HG03378 (cell line): ENCODE measurements around the gene RCAN1.

Experiments
- ATAC-seq: cut with Tn5 transposase; IDR thresholded peaks from one replicate; pipeline ENCODE4 v1.9.1; 2021; ENCODE audit warnings: mild to moderate bottlenecking, moderate library complexity; ENCODE audit not compliant: unreplicated experiment

The RCAN1 gene

DNA sequence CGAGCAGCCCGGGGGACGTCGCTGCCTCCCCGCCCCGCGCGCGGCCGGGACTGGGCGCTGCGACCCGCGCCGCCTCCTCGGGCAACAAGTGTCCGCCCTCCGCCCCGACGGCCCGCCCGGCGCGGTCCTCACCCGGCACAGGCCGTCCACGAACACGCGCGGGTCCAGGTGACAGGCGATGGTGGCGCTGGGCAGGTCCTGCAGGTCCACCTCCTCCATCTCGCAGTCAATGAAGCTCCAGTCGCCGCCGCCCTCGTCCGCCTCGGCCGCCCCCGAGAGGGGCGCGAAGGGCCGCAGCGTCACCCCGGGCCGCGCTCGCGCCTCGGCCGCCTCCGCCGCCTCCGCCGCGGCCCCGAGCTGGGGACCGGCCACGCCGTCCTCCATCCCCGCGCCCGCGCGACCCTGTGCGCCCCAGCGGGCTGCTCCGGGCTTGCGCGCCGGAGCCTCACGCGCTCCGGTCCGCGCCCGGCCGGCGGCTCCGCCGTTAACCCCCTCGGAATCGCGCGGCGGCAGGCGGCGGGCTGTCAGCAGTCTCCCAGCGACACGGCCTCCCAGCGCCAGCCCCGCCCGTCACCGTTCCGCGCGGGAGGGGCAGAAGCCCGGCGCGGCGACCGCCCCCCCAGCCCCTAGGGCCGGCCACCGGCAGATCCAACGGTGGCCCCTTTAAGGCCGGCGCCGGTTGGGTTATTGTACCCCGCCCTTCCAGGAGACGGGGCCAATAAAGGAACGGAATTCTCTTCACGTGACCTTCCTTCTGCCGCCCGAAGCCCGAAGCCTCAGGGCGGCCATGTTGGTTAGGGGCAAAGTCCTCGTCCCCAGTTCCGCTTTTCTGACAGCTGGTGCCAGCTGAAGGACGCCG is at the start of gene RCAN1:
RCAN1 (minus strand) TSS at position 486 of the 859 bp plus-strand sequence; CDS start at position 384, 102 bp downstream.
- ATAC-seq, result peak; percentile 93

DNA sequence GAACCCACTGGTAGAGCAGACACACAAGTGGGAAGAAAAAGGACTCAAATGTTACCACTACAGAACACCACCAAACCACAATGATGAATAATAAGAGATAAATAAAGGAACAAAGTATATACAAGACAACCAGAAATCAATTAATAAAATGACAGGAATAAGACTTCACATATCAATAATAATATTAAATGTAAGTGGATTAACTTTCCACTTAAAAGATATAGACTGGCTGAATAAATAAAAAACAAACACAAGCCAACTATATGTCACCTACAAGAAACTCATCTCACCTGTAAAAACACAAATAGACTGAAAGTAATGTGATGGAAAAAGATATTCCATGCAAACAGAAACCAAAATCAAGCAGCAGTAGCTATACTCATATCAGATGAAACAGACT is 46.9 kb upstream of the RCAN1 start:
- no peak for ATAC-seq

DNA sequence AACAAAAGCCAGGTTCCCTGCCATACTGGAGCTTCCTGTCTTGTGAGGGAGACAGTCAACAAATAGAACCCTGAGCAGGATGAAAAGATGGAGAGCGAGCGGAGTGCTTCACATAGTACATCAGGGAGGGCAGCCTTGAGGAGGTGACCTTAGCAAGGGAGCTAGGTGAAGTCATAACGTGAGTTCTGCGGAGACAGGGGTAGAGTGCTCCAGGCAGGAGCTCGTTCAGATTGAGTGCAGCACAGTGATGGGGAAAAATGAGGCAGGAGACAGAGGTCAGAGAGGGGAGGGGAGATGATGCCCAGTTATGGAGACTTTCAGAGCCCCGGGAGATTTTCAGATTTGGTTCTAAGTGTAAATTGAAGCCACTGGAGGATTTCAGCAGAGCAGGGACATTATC is 38.6 kb upstream of the RCAN1 start:
- no peak for ATAC-seq

DNA sequence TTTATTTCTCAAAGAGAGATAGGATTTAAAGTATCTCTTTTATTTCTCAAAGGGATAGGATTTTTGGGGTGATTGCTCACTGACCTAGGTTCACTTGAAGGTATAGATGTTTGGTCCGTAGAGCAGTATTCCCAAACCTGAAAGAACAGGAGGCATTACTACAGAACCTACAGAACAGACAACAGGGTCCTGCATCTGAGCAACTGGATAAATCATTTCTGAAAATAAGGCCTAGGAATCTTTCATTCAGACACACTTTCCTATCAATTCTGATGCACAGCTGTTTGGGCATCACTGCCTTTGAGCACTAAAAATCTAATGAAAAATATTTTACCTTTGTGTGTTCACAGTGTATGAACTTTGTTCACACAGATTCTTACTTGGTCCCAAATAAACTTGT is 36.7 kb upstream of the RCAN1 start:
- no peak for ATAC-seq

DNA sequence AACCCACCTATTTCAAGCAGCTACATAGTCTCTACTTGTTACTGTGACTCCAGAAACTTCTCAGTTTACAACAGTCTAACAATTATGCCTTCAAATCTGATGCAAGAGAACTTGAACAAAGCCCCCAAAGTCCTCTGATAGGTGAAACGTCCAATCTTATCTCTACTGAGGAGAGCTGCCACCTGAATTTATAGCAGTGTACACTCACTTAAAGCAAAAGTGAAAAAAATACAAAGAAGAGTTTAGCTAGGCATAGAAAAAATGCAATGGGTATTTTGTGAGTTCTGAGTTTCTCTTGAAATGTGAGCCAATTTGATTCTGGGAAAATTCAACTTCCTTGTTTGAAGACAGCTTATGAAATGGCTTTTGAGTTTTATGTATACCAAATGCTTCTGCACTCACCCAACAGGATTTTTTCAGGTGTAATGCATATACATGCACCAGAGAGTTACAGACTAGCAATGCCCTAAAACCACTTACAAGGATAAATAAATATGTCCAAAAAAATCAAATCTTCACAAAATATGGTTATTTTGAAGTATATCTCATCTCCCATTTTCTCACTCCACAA is 36.0 kb upstream of the RCAN1 start:
- no peak for ATAC-seq

DNA sequence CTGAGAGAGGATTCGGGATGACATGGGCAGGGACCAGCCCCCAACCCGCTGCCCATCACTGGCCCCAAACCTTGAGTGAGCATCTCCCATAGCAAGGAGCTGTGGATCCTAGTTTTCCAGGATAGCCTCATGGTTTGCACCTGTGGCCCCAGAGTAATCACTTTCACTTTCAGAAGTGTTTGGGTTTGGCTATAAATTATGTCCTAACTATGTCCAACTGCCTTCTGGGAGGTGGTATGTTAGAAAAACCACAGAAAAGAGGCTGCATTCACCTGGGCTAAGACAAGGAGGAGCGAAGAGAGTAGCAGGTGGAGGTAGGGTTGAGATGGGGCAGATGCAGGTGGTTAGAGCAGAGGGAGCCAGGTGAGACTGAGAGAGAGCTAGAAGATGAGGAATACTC is 34.5 kb upstream of the RCAN1 start:
- no peak for ATAC-seq

DNA sequence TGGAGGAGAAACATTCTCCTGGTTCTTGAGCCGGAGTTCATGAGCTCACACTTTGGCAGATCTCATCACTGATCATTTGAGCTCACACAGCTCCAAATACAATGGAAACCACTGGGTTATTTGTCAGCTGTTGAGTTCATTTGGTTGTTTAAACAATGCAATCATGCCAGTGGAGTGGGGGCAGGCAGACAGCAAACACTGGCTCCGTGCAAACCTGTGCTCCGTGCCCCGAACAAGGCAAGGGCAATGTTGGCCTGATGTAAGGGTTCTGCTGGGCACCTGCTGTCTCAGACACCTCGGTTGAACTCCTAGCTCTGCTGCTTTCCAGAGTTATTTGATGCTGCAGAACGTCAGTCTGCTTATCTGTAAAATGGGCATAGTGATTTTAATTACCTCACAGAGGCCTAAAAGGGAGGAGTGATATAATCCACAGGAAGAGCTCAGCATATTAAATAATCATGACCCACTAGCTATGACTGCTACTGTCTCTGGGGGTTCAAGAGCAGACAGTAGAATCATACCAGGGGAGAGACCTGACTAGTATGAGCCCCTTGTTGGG is 33.9 kb upstream of the RCAN1 start:
- ATAC-seq, result no peak

DNA sequence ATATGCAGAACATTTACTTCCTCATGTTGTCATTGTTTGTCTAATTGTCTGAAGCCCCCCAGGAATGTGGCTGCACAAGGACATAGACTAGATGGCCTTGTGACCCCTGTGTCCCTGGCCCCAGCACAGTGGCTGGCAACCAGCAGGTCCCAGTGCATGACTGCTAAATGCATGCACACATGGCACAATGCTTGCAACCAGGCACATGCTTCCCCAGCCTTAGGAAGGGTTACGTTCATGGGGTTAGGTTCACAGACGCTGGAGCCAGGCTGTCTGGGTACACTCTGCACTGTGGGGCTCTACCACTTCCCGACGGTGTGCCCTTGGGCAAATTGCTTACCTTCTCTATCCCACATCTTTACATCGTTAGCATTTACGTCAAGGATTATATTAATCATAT is 32.6 kb upstream of the RCAN1 start:
- ATAC-seq, result no peak

DNA sequence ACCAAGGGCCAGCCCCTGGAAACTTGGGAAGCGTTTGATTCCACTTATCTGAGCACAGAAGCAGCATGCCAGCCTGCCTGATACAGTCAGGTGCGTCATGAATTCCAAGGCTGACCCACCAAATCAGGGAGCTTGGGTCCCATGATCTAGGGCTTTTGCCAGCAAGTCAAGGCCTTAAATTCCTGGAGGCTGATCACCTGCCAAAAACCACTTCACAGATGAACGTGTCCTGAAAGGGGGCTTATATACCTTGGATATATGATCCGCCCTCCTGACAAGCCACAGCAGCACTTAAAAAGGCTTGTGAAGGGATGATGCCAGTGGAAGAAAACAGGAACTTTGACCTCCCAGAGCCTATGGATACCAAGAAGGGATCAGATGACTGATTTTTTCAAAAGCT is 29.9 kb upstream of the RCAN1 start:
- no peak for ATAC-seq

DNA sequence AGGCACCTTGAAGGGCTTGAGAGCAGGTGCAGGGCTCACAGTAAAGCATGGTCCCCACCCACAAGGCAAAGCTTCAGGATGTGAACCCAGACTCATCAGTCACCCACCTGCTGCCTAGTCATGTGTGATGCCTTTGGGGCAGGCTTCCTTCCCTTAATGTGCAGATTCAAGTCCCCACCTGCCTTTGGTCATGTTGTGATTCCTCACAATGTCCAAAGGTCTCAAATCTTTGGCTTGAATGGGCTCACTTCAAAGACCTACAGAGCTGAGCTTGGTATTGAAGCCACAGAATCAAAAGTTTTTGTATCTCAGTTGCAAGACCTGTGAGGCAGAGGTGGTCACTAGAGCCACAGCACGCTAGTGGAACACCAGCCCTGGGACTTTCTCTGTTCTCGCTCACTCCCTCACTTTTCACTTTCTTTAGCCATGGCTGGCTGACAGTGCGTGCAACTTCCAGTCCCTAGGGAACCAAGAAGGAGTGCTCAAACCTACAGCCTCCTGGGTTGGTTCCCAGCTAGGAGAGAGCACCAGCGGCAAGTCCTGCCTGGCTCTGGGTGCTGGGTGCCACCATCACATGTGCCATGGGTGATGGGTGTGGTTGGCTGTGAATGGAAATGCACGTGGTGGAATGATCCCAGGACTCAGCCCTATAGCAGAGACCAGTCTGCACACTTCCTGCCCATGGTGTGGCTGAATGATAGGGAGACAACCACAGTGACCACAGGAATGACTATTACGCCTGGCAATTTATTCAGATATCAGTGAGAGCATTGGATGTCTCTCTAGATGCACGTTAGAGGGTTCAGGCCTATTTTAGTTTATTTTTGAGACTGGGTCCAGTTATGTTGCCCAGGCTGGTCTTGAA is 27.5 kb upstream of the RCAN1 start:
- ATAC-seq, result peak; percentile 50

DNA sequence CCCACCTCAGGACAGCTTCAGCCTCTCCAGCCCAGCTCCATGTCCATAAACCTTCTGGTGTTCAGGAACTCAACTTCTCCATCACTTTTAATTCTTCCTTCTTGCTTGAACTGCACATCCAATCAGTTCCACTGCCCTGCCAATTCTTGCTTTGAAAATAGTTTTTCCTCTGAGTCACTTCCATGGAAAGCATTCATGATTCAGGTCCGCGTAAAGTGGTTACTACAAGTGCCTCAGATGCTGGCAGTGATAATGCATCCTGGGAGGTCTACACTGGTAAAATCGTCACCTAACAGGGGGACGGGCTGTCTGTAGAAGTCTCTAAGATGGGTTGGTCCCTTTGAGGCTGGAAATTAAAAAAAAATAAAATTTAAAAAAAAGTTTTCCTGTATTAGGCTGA is 25.9 kb upstream of the RCAN1 start:
- no peak for ATAC-seq

DNA sequence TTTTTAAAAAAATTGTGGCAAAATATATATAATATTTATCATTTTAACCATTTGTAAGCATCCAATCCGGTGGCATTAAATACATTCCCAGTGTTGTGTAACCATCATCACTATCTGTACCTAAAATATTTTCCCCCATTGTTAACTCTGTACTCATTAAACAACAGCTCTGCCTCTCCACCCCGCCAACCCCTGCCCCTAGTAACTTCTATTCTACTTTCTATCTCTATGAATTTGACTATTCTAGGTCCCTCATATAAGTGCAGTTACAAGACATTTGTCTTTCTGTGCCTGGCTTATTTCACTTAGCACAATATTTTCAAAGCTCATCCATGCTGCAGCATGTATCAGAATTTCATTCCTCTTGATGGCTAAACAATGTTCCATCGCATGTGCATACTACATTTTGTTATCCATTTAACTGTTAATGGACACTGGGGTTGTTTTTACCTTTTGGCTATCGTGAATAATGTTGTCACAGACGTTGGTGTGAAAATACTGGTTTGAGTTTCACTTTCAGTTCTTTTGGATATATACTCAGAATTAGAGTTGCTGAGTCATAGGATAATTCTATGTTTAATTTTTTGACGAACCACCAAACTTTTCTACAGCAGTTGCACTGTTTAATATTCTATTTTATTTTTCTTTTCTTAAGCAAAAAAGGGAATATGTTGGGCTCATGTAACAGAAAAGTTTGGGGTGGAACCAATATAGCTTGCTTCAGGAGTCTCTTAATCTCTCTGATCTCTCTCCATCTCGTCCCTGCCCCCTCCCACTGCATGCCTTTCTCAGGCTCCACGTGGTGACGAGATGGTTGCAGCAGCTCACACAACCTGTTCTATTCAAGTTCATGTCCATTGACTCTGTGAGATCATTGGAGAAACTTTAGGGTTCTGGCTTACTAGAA is 25.2 kb upstream of the RCAN1 start:
- peak; percentile 54 for ATAC-seq

DNA sequence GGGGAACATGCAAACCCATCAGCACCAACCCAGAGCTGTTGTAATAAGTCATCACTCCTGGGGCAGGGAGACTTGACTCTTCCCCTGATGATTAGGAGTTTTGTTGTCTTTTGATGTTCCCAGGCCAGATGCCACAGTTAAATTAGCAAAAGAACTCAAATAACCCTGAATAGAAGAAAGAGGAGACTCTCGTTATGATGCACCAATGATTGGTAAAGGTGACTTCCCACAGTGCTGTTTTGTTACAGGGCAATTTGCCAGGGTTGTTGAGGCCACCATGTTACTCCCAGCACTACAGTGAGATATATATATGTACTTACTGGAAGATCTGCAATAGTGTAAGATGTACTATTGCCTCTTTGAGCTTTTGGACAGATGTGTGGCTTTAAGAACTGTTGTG is 24.3 kb upstream of the RCAN1 start:
- ATAC-seq, result no peak

DNA sequence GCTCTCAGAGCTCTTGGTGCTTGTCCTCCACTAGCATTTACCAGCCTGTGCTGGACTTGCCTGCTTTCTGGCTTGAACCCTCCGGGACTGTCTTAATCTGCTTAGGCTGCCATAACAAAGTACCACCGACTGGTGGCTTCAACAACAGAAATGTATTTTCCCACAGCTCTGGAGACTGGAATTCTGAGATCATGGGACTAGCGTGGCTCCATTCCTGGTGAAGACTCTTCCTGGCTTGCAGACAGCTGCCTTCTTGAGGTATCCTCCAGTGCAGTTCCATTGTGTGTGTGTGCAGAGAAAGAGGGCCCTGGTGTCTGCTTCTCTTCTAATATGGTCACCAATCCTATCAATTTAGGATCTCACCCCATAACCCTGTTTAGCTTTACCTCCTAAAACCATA is 22.0 kb upstream of the RCAN1 start:
- no peak for ATAC-seq

DNA sequence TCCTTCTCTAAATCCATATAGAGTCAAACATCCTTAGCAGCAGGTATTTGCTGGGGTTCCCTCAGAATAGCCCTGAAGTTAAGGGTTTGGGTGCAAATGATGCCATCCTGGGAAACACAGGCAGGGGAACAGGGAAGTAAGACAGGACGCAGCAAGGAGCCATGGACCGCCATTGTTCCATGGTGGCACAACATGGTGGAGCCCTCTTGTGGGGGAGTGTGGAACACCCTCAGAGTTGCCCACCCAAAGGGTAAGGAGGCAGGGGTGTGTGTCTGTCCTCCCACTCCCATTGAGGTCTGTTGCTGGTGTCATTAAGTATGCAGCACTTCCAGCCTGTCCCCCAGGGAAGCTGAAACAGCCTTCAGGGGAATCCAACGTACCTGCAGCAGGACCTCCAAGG is 20.4 kb upstream of the RCAN1 start:
- no peak for ATAC-seq

DNA sequence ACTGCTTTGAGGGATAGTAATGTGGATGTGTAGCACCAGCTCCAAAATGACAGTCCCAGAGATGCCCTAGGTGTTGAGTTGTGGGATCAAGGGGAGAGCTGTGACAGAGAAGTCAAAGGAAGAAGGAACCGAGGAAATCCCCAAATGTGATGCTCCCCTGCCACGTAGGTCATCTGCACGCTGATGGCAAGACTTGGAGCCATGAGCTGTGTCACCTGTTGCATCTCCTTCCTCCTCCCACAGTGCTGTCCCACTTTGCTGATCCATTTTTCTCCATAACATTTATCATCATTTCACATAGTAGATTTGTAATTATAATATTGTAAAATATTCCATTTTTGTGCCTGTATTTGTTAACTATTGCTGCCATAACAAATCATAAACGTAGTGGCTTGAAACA is 17.6 kb upstream of the RCAN1 start:
- ATAC-seq, result no peak

DNA sequence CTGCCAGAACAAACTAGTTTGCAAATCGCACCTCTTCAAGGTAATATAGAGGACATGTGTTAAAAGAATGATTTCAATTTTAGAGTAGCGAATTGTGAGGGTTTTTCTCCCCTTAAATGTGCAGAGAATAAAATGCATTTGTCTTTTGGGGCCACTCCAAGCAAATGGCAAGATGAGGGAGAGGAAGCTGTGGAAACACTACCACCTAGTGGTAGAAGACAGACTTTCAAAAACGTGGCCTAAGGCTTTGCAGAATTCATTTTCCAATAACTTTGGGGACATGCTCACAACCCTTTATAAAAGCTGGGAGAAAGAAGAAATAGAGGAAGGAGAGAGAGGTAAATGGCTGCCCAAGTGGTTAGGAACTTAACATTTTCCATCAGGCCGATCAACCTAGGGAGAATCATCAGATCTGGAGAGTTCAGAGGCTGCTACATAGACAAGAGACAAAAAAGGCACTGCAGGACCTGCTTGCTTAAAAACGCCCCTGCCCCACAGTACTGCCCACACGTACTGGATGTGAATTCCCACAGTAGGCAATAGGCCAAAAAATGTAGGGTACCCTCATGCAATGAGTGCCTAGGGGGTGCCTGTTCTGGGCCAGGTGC is 15.7 kb upstream of the RCAN1 start:
- ATAC-seq, result no peak

DNA sequence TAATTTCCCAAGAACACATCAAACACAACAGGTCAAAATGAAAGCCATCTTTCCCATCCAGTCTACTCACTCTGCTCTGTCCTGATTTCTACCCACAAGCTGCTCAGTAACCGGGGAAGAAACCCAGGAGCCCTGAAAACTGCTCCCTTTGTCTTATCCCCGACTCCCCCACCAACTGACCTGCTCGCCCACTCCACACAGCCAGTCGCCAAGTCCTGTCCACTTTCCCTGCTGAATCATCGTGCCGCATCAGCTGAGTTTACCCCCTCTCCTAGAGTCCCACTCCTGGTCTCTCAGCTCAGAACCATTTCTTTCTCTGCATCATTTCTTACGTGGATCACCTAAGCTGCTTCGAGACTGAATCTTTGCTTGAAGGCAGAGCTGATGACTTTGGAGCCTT is 11.2 kb upstream of the RCAN1 start:
- ATAC-seq, result no peak

DNA sequence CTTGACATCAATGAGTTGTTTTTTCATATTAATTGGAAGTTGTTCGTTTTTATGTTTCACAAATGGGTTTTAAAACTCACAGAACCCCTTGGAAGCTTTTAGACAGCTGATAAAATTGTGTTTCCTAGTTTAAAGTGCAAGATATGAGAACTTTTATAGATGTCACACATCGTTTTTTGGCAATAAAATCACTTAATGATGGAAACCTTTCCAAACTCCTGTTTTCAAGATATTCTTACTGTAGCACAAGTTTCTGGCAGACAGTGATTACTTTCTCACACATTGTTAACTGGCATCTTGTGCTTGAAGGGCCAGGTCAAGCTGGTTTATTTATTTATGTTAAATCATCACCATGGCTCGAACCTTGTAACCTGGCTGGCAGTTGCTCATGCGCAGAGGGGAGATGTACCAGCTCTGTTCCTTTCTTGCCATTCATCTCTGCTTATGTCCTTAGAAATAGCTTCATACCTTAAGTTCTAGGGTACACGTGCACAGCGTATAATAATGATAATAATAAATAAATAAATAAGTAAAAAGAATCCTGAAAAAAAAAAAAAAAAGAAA is 10.2 kb upstream of the RCAN1 start:
- no peak for ATAC-seq

DNA sequence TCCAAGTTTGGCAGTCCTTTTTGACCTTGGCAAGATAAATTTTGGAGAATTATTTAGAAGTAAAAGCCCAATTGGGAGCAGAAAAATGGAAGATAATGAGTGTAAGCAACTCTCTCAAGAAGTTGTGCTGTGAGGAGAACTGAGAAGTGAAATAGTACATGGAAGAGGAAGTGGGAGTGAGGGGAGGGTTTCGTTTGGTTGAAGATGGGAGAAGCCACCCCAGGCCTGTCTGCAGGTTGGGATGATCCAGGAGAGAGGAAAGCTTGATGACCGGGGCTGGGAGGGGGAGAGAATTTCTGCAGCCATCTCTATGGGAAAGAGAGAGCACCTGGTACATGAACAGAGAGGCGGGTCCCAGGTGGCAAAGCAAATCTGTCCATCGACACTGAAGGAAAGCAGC is 8.6 kb upstream of the RCAN1 start:
- no peak for ATAC-seq
